ENCODE results near the gene H6PD. TPM values are rescaled to one million over a fixed set of nuclear protein-coding genes. Genes with fewer than 3 reads are reported as not detected.

H6PD gene
- total and polyA plus RNA-seq, 2 donors (not counting 3 experiments of a cell fraction or from before 2014, with no cell fraction given) = 24.5 to 29.0 TPM

- Histone ChIP-seq H3K9me3 (replicated peaks; ENCODE audit: control insufficient read depth, insufficient read depth, low read length) (no peaks in the 10 kb centered on the region), H3K27ac (ENCODE audit: insufficient read depth, low read depth, low read length) (no peak overlapping the region), H3K4me1 (ENCODE audit: control insufficient read depth, extremely low read depth, insufficient read depth, low read length) (peaks cover 4% of the 10 kb centered on the region), H4K20me1 (replicated peaks; ENCODE audit: control insufficient read depth, extremely low read depth, insufficient read depth, low read length) (no peaks in the 10 kb centered on the region), H3K27me3 (ENCODE audit: control insufficient read depth in 2 of 2, insufficient read depth in 2 of 2, low read length in 2 of 2) (no peaks in the 10 kb centered on the region), H3K36me3 (ENCODE audit: control insufficient read depth in 2 of 2, extremely low read depth in 1 of 2, insufficient read depth in 2 of 2, low read length in 2 of 2) (no peaks in the 10 kb centered on the region), H3K4me3 (replicated peaks in 1 of 3; ENCODE audit: insufficient read depth in 1 of 3, low read depth in 1 of 3, low read length in 3 of 3) (no peak overlapping the region), H2AFZ (ENCODE audit: low read depth, low read length) (no peak overlapping the region), H3K9ac (replicated peaks; ENCODE audit: extremely low read depth, insufficient read depth, low read length) (no peak overlapping the region), H3K9me1 (replicated peaks; ENCODE audit: control insufficient read depth, extremely low read depth, insufficient read depth, low read length) (no peaks in the 10 kb centered on the region), H3K4me2 (ENCODE audit: insufficient read depth, low read length) (no peak overlapping the region), H3K79me2 (ENCODE audit: control insufficient read depth, insufficient read depth, low read length) (no peaks in the 10 kb centered on the region)
- intact Hi-C loops (cut with micrococcal nuclease) (no loop called here), dilution Hi-C loops (cut with MboI; ENCODE audit: extremely low pct_ligation_motif_present, low sequenced_read_pairs) (no loop called here)
- FAIRE-seq (no peak), DNase-seq (ENCODE audit: low read depth, low spot score) (no peak)
- no peak for TF ChIP-seq FOS (IDR thresholded peaks at IDR 0.05; ENCODE audit: borderline replicate concordance, insufficient read depth, low read length)
- no peak for TF ChIP-seq CTCF (IDR thresholded peaks at IDR 0.05; ENCODE audit: extremely low read depth in 1 of 2, insufficient read depth in 1 of 2, low read depth in 1 of 2, low read length in 2 of 2)
- no peak for TF ChIP-seq MYC (IDR thresholded peaks at IDR 0.05; ENCODE audit: low read depth, low read length)
- TF ChIP-seq GATA2 (IDR thresholded peaks at IDR 0.05; ENCODE audit: insufficient read depth, insufficient read length, low read depth, low read length) = no peak
- TF ChIP-seq MAX (IDR thresholded peaks at IDR 0.05; ENCODE audit: insufficient read depth, insufficient read length) = no peak
- ChIA-PET CTCF (interaction anchor here (1.1 to 9.6 kb wide), 5 partner anchors 19 to 303 kb away, joined by 4 to 232 read pairs (median 11); no protein-coding TSS in a partner anchor), POLR2A (no interaction called here)
- BruUV-seq (replicated peaks) = TSS peak; percentile 2
Measured at GRCh38 chr1:9270290-9270883, 35.8 kb downstream of the H6PD start.
